K562 (cell line): ENCODE data around the gene ISYNA1. TPM values are rescaled to one million over a fixed set of nuclear protein-coding genes. Genes with fewer than 3 reads are reported as not detected.

ENCODE experiments used
- ARID3B ChIP-seq: fragments of 250-450 bp; sonication (Bioruptor Pico); IDR thresholded peaks from 2 replicates; pipeline ENCODE4 v1.4.0; 2020; ENCODE audit warnings: borderline replicate concordance
- BRCA1 ChIP-seq, 2 experiments: fragments of 450-650 bp in 1 of 2; sonication (generic) in 1 of 2; formaldehyde crosslinking in 1 of 2; IDR thresholded peaks; 2 replicates each; pipeline versions ENCODE4 v1.5.0 to v1.6.1; 2017 to 2020; ENCODE audit warnings: mild to moderate bottlenecking in 1 of 2, missing genetic modification reagents in 1 of 2
- BRD9 ChIP-seq: fragments of 450-650 bp; IDR thresholded peaks from 2 replicates; pipeline ENCODE4 v1.6.1; 2018; ENCODE audit warnings: low read depth; ENCODE audit not compliant: partially characterized antibody
- CBX5 ChIP-seq: IDR thresholded peaks from 2 replicates; pipeline ENCODE4 v1.6.1; 2014; ENCODE audit warnings: low read depth, borderline replicate concordance
- CHD4 ChIP-seq: fragments of 200-600 bp; sonication (generic); IDR thresholded peaks from 3 replicates; pipeline ENCODE4 v1.6.1; 2012; ENCODE audit warnings: low read depth, mild to moderate bottlenecking, mixed read lengths, low read length, inconsistent platforms; ENCODE audit not compliant: insufficient read depth, insufficient replicate concordance, poor library complexity, severe bottlenecking
- CTCF ChIP-seq, 3 experiments: IDR thresholded peaks in 2 of 3; conservative IDR thresholded peaks in 1 of 3; 2 replicates each; pipeline ENCODE4 v1.5.1; 2011 to 2012; ENCODE audit warnings: low read length in 3 of 3, mild to moderate bottlenecking in 3 of 3, control low read depth in 2 of 3, improper control_type of control experiment in 1 of 3, inconsistent platforms in 1 of 3, low read depth in 1 of 3, mixed read lengths in 1 of 3, moderate library complexity in 1 of 3; ENCODE audit not compliant: insufficient read depth in 2 of 3
- DIDO1 ChIP-seq: fragments of 450-650 bp; IDR thresholded peaks from 2 replicates; pipeline ENCODE4 v1.6.1; 2016; ENCODE audit warnings: low read depth, missing biosample characterization, missing genetic modification characterization
- DNMT1 ChIP-seq: fragments of 450-650 bp; IDR thresholded peaks from 2 replicates; pipeline ENCODE4 v1.6.1; 2016; ENCODE audit warnings: antibody characterized with exemption, mild to moderate bottlenecking
- E2F3 ChIP-seq: fragments of 250-450 bp; sonication (Bioruptor Pico); IDR thresholded peaks from 2 replicates; pipeline ENCODE4 v1.4.0; 2020; ENCODE audit warnings: mild to moderate bottlenecking
- HDAC1 ChIP-seq, 2 experiments: fragments of 450-650 bp; IDR thresholded peaks; 2 replicates each; pipeline ENCODE4 v1.6.1; 2016 to 2017; ENCODE audit warnings: inconsistent platforms in 1 of 2, mild to moderate bottlenecking in 1 of 2, moderate library complexity in 1 of 2
- KDM4B ChIP-seq, 2 experiments: fragments of 450-650 bp in 1 of 2; sonication (generic) in 1 of 2; IDR thresholded peaks; 2 replicates each; pipeline ENCODE4 v1.6.1; 2016 to 2017; ENCODE audit warnings: borderline replicate concordance in 2 of 2, antibody characterized with exemption in 1 of 2, low read depth in 1 of 2, mild to moderate bottlenecking in 1 of 2
- MAZ ChIP-seq, 2 experiments: fragments of 450-650 bp in 1 of 2; sonication (generic) in 1 of 2; formaldehyde crosslinking; IDR thresholded peaks in 1 of 2; conservative IDR thresholded peaks in 1 of 2; 2 replicates each; pipeline versions ENCODE4 v1.4.0 to v1.5.0; 2020; ENCODE audit warnings: mild to moderate bottlenecking in 1 of 2, missing genetic modification reagents in 1 of 2
- SAFB ChIP-seq: fragments of 200-400 bp; formaldehyde crosslinking; IDR thresholded peaks from 2 replicates; pipeline ENCODE4 v1.6.1; 2017; ENCODE audit warnings: low read depth, low read length, borderline replicate concordance
- SREBF1 ChIP-seq: fragments of 150-350 bp; IDR thresholded peaks from 2 replicates; pipeline ENCODE4 v1.6.1; 2014; ENCODE audit warnings: antibody characterized with exemption, low read depth, low read length, borderline replicate concordance
- ZFX ChIP-seq: sonication (generic); formaldehyde crosslinking; IDR thresholded peaks from 2 replicates; pipeline ENCODE4 v1.8.0; 2022; ENCODE audit warnings: mild to moderate bottlenecking, missing genetic modification reagents, moderate library complexity
- ZNF140 ChIP-seq: fragments of 250-450 bp; sonication (Bioruptor Pico); IDR thresholded peaks from 2 replicates; pipeline ENCODE4 v1.8.0; 2021; ENCODE audit warnings: moderate library complexity, mild to moderate bottlenecking, inconsistent platforms
- ZNF146 ChIP-seq: IDR thresholded peaks from one replicate; pipeline ENCODE4 v1.6.1; 2018; ENCODE audit warnings: missing compliant biosample characterization; ENCODE audit not compliant: unreplicated experiment
- ZNF197 ChIP-seq: fragments of 200-800 bp; sonication (Bioruptor generic); IDR thresholded peaks from 2 replicates; pipeline ENCODE4 v1.6.1; 2016; ENCODE audit warnings: low read depth, missing genetic modification characterization, missing compliant biosample characterization
- ZNF316 ChIP-seq: fragments of 450-650 bp; IDR thresholded peaks from 2 replicates; pipeline ENCODE4 v1.6.1; 2016
- ZNF561 ChIP-seq: fragments of 450-650 bp; formaldehyde crosslinking; conservative IDR thresholded peaks from 2 replicates; pipeline ENCODE4 v1.4.0; 2020; ENCODE audit warnings: mild to moderate bottlenecking, moderate library complexity
- polyA plus RNA-seq, 8 experiments: library from polyadenylated mRNA; depleted of rRNA in 4 of 8; stranded (reverse) in 5 of 8; unstranded in 3 of 8; fragments of >200 nt; fragmentation: Nextera tagmentation in 2 of 8; fragmentation: Illumina TruSeq in 1 of 8; extraction: Ambion mirVana in 2 of 8; extraction: Trizol in 1 of 8; gene quantifications; 2 replicates each; pipeline versions ENCODE4 v1.2.1 to v1.2.3, GENCODE V29; 2011 to 2014; ENCODE audit warnings: inconsistent platforms in 1 of 8, missing spikeins in 1 of 8
- total RNA-seq, 7 experiments: library from RNA; depleted of rRNA in 6 of 7; stranded (reverse); fragments of >200 nt in 6 of 7; fragmentation: Illumina TruSeq in 2 of 7; extraction: Trizol in 2 of 7; gene quantifications; 2 replicates each; pipeline versions ENCODE4 v1.2.1 to v1.2.3, GENCODE V29; 2011 to 2021; ENCODE audit warnings: low replicate concordance in 1 of 7
- TF ChIP-seq, protein P1 (sequence below): fragments of 250-450 bp; sonication (Bioruptor Pico); IDR thresholded peaks from 2 replicates; pipeline ENCODE4 v1.8.0; 2022; ENCODE audit warnings: moderate library complexity, mild to moderate bottlenecking, inconsistent platforms
- TF ChIP-seq, protein P2 (sequence below): fragments of 450-650 bp; IDR thresholded peaks from 2 replicates; pipeline ENCODE4 v1.6.1; 2016

The ISYNA1 gene
- total and polyA plus RNA-seq, 9 of the 15 experiments (the other 6 are each of a cell fraction or from before 2014, with no cell fraction given) = 21.8 to 460 (median 93.2) TPM

DNA sequence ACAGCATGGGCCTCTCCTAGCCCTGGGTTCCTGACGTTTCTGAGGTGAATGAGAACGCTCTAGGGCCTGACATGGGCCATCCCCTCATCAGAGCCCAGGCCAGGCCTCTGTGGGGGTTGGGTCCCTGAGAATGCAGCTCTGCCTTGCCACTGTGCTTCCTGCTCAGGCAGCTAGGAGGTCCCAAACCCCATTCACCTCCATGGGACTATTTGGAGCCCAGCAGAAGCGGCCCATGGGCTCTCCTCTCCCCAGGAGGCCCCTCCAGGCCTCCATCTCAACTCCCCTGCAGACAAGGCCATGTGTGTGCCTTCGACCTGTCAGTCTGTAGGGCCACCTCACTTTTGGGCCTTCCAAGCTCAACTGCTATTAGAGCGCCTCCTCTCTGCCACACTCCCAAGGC is 47.1 kb upstream of the ISYNA1 start (continued):
- TF ChIP-seq, protein P1, sequence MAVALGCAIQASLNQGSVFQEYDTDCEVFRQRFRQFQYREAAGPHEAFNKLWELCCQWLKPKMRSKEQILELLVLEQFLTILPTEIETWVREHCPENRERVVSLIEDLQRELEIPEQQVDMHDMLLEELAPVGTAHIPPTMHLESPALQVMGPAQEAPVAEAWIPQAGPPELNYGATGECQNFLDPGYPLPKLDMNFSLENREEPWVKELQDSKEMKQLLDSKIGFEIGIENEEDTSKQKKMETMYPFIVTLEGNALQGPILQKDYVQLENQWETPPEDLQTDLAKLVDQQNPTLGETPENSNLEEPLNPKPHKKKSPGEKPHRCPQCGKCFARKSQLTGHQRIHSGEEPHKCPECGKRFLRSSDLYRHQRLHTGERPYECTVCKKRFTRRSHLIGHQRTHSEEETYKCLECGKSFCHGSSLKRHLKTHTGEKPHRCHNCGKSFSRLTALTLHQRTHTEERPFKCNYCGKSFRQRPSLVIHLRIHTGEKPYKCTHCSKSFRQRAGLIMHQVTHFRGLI (CRISPR knock-in tag) = 0 out of 2 replicates have a peak, but pooled peaks have one; percentile 17
- TF ChIP-seq MAZ (CRISPR knock-in tag; conservative IDR thresholded peaks at IDR 0.05 in 1 of 2, IDR thresholded peaks at IDR 0.05 in 1 of 2) = peak in 1 of 2 experiments; percentile 36; a peak in 1 of 4 replicates
- TF ChIP-seq CBX5 = no peak
- TF ChIP-seq ZNF146 (CRISPR knock-in tag) = no peak
- TF ChIP-seq BRCA1 (IDR thresholded peaks at IDR 0.05) = no peak
- no peak for TF ChIP-seq BRCA1 (CRISPR knock-in tag; IDR thresholded peaks at IDR 0.05)
- no peak for TF ChIP-seq HDAC1 (IDR thresholded peaks at IDR 0.05)
- TF ChIP-seq ZFX (CRISPR knock-in tag) = peak; percentile 34
- no peak for TF ChIP-seq ZNF140
- no peak for TF ChIP-seq SAFB
- TF ChIP-seq, protein P2, sequence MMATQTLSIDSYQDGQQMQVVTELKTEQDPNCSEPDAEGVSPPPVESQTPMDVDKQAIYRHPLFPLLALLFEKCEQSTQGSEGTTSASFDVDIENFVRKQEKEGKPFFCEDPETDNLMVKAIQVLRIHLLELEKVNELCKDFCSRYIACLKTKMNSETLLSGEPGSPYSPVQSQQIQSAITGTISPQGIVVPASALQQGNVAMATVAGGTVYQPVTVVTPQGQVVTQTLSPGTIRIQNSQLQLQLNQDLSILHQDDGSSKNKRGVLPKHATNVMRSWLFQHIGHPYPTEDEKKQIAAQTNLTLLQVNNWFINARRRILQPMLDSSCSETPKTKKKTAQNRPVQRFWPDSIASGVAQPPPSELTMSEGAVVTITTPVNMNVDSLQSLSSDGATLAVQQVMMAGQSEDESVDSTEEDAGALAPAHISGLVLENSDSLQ = 0 out of 2 replicates have a peak, but pooled peaks have one; percentile 31
- 0 out of 2 replicates have a peak, but pooled peaks have one; percentile 5 for TF ChIP-seq ARID3B (CRISPR knock-in tag)
- TF ChIP-seq KDM4B (IDR thresholded peaks at IDR 0.05; ENCODE audit: borderline replicate concordance in 2 of 2, low read depth in 1 of 2) = no peak
- TF ChIP-seq DNMT1 = no peak
- no peak for TF ChIP-seq ZNF316
- TF ChIP-seq SREBF1 = no peak
- no peak for TF ChIP-seq ZNF561
- no peak for TF ChIP-seq ZNF197 (CRISPR knock-in tag)
- TF ChIP-seq CHD4 = no peak
- TF ChIP-seq CTCF (IDR thresholded peaks at IDR 0.05 in 2 of 3, conservative IDR thresholded peaks at IDR 0.05 in 1 of 3; ENCODE audit: insufficient read depth in 2 of 3, low read depth in 1 of 3, low read length in 3 of 3) = peak; percentile 22 to 65 (median 42); a peak in 5 of 6 replicates
- TF ChIP-seq BRD9 = no peak
- TF ChIP-seq E2F3 = no peak
- no peak for TF ChIP-seq DIDO1 (tag)
